Measurements from ENCODE around the gene DUSP28. TPM values are rescaled to one million over a fixed set of nuclear protein-coding genes. Genes with fewer than 3 reads are reported as not detected.

Gene DUSP28
- total and polyA plus RNA-seq, 2 of the 13 experiments (the other 11 are each of a cell fraction or from before 2014, with no cell fraction given): 5.2 to 8.6 TPM

GRCh38 chr2:240567872-240568677, 7.9 kb downstream of the DUSP28 start, which contains the start of gene RNPEPL1 (continued):
- TF ChIP-seq EZH2 (conservative IDR thresholded peaks at IDR 0.05; ENCODE audit: low read depth, low read length) (no peak), TBP (CRISPR knock-in tag; IDR thresholded peaks at IDR 0.05) (no peak), TMF1 (CRISPR knock-in tag; IDR thresholded peaks at IDR 0.05; ENCODE audit: low read depth) (0 out of 2 replicates have a peak, but pooled peaks have one; percentile 15), NAIF1 (CRISPR knock-in tag; IDR thresholded peaks at IDR 0.05; ENCODE audit: borderline replicate concordance) (no peak), ZNF75D (CRISPR knock-in tag; IDR thresholded peaks at IDR 0.05; ENCODE audit: borderline replicate concordance) (no peak), SIX1 (CRISPR knock-in tag; IDR thresholded peaks at IDR 0.05; ENCODE audit: borderline replicate concordance) (no peak), PBX3 (CRISPR knock-in tag; IDR thresholded peaks at IDR 0.05; ENCODE audit: borderline replicate concordance) (no peak), ZNF713 (CRISPR knock-in tag; IDR thresholded peaks at IDR 0.05) (no peak), ZKSCAN5 (CRISPR knock-in tag; IDR thresholded peaks at IDR 0.05) (no peak), ZNF549 (CRISPR knock-in tag; IDR thresholded peaks at IDR 0.05) (no peak), PRMT3 (CRISPR knock-in tag; IDR thresholded peaks at IDR 0.05; ENCODE audit: borderline replicate concordance, low read depth) (no peak), ELF4 (CRISPR knock-in tag; IDR thresholded peaks at IDR 0.05; ENCODE audit: borderline replicate concordance) (no peak), LCORL (IDR thresholded peaks at IDR 0.05) (no peak), LCORL (CRISPR knock-in tag; IDR thresholded peaks at IDR 0.05) (peak; percentile 36; the same call in 1 of the 2 replicates), HDAC6 (IDR thresholded peaks at IDR 0.05; ENCODE audit: low read depth, low read length) (no peak), ARID4A (CRISPR knock-in tag; IDR thresholded peaks at IDR 0.05; ENCODE audit: borderline replicate concordance) (peak; percentile 70), ZNF280B (CRISPR knock-in tag; IDR thresholded peaks at IDR 0.05; ENCODE audit: borderline replicate concordance) (peak; percentile 50; the same call in 1 of the 2 replicates), ZBTB7A (CRISPR knock-in tag; IDR thresholded peaks at IDR 0.05) (no peak), ATAD3A (CRISPR knock-in tag; IDR thresholded peaks at IDR 0.05) (peak; percentile 7; the same call in 1 of the 2 replicates), ZNF496 (CRISPR knock-in tag; IDR thresholded peaks at IDR 0.05; ENCODE audit: insufficient replicate concordance) (no peak), ZFAT (CRISPR knock-in tag; conservative IDR thresholded peaks at IDR 0.05) (no peak), RBM39 (IDR thresholded peaks at IDR 0.05; ENCODE audit: low read depth, low read length, poor library complexity, severe bottlenecking) (no peak), ZNF160 (CRISPR knock-in tag; IDR thresholded peaks at IDR 0.05) (no peak)
